ENCODE measurements around the gene RASAL2. TPM values are rescaled to one million over a fixed set of nuclear protein-coding genes. Genes with fewer than 3 reads are reported as not detected.
"Not testable (repeated sequence)": the region's sequence is repeated elsewhere in the genome, so short reads cannot be mapped to it uniquely, and the experiment has no call there.

The RASAL2 gene
- total RNA-seq, 3 donors from 2014 or later = 28.5 to 41.0 (median 40.5) TPM

DNA sequence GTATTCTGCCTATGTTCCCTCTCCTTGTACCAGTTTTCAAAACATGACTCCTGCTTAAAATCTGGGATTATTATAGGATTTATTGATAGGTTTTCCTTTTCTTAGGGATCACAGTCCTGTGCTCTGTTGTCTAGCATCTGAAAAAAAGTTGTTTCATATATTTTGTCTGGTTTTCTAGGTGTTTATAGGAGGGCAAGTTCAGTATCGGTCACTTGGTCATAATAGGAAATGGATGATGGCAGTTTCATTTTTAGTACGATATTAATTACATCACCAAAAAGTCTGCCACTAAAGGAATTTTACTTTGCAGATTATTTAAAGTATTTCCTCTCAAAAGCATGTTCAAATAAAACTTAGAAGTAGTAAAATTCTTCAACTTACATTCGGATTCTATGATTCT is 94.4 kb downstream of the RASAL2 start:
- TF ChIP-seq, protein P1, sequence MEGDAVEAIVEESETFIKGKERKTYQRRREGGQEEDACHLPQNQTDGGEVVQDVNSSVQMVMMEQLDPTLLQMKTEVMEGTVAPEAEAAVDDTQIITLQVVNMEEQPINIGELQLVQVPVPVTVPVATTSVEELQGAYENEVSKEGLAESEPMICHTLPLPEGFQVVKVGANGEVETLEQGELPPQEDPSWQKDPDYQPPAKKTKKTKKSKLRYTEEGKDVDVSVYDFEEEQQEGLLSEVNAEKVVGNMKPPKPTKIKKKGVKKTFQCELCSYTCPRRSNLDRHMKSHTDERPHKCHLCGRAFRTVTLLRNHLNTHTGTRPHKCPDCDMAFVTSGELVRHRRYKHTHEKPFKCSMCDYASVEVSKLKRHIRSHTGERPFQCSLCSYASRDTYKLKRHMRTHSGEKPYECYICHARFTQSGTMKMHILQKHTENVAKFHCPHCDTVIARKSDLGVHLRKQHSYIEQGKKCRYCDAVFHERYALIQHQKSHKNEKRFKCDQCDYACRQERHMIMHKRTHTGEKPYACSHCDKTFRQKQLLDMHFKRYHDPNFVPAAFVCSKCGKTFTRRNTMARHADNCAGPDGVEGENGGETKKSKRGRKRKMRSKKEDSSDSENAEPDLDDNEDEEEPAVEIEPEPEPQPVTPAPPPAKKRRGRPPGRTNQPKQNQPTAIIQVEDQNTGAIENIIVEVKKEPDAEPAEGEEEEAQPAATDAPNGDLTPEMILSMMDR (IDR thresholded peaks at IDR 0.05) = no peak
- TF ChIP-seq POLR2AphosphoS5 (IDR thresholded peaks at IDR 0.05) (no peak), POLR2A (IDR thresholded peaks at IDR 0.05) (no peak)
- H3K27ac ChIP-seq = no peak overlapping the region
- no peak for DNase-seq (ENCODE audit: low spot score in 2 of 2)
- intact Hi-C loops (cut with DNase I; ENCODE audit: low total_unique reads) = no loop called here
- no peaks in the 10 kb centered on the region for H3K9me3 ChIP-seq
- H3K4me3 ChIP-seq = no peak overlapping the region
- H3K36me3 ChIP-seq = no peaks in the 10 kb centered on the region
- H3K4me1 ChIP-seq = no peaks in the 10 kb centered on the region
- H3K27me3 ChIP-seq = no peaks in the 10 kb centered on the region

DNA sequence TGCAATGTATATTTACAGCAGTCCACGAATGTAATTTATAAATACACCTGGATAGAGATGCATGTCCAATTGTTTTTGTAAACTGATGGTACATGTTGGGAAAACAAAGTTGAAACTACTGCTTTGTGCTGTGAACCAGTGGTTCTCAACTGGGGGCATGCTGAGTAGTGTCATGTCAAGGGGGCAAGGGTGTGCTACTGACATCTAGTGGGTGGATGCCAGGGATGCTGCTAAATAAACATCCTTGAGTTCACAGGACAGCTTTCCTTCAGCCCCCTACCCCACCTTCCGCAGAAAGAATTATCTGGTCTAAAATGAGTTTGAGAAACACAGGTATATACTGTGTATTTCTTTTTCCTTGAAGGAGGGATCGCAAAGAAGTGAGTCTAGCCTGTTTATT is 95.9 kb downstream of the RASAL2 start:
- Histone ChIP-seq H3K4me3 (no peak overlapping the region), H3K4me1 (no peaks in the 10 kb centered on the region), H3K27ac (no peak overlapping the region), H3K36me3 (no peaks in the 10 kb centered on the region), H3K27me3 (no peaks in the 10 kb centered on the region), H3K9me3 (no peaks in the 10 kb centered on the region)
- no peak for TF ChIP-seq POLR2AphosphoS5 (IDR thresholded peaks at IDR 0.05)
- TF ChIP-seq, protein P1 (IDR thresholded peaks at IDR 0.05) = no peak
- no peak for TF ChIP-seq POLR2A (IDR thresholded peaks at IDR 0.05)
- intact Hi-C loops (cut with DNase I; ENCODE audit: low total_unique reads) = no loop called here
- no peak for DNase-seq (ENCODE audit: low spot score in 2 of 2)

DNA sequence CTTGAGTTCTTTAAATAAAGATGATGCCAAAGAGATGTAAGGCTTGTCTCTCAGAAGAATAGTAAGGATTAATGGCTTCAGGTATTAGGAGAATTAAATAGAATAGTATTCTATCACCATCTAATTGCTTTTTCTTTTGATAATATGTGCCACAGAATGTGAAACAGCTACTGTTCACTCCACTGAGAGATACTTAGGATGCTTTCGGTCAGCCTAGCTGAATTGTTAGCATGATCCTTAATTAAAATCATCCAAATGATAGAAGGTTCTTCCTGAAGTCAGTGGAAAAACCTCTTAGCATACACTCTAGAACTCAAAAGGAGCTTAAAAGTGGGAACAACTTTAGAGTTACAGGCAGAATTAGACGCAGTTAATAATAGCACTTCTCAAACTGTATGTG is 97.0 kb downstream of the RASAL2 start:
- H3K4me3 ChIP-seq = no peak overlapping the region
- no peaks in the 10 kb centered on the region for H3K4me1 ChIP-seq
- no peak overlapping the region for H3K27ac ChIP-seq
- TF ChIP-seq POLR2A (IDR thresholded peaks at IDR 0.05) = no peak
- TF ChIP-seq, protein P1 (IDR thresholded peaks at IDR 0.05) = no peak
- TF ChIP-seq POLR2AphosphoS5 (IDR thresholded peaks at IDR 0.05) = no peak
- no peak for DNase-seq (ENCODE audit: low spot score in 2 of 2)
- intact Hi-C loops (cut with DNase I; ENCODE audit: low total_unique reads) = no loop called here
- no peaks in the 10 kb centered on the region for H3K9me3 ChIP-seq
- no peaks in the 10 kb centered on the region for H3K36me3 ChIP-seq
- no peaks in the 10 kb centered on the region for H3K27me3 ChIP-seq

DNA sequence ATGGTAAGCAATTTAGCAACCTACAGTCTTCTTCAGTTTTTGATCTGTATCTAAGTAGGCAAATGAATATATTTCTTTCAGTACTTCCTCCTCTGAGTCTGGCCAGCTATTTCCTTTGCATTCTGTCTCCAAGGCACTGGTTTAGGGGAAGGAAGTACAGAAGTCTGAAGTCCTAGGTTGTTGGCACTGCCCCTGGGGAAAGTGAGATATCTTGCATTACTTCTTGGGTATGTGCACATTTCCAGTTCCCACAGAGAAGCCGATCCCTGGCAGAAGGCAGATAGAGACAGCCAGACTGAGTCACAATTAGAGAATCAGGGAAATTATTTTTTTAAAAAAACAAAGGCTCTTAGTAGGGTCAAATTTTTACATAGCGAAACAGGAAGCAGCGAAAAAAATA is 98.8 kb downstream of the RASAL2 start:
- Histone ChIP-seq H3K27me3 (no peaks in the 10 kb centered on the region), H3K36me3 (no peaks in the 10 kb centered on the region), H3K4me1 (no peaks in the 10 kb centered on the region), H3K9me3 (no peaks in the 10 kb centered on the region), H3K27ac (no peak overlapping the region), H3K4me3 (no peak overlapping the region)
- TF ChIP-seq, protein P1 (IDR thresholded peaks at IDR 0.05) = no peak
- TF ChIP-seq POLR2A (IDR thresholded peaks at IDR 0.05) = no peak
- no peak for TF ChIP-seq POLR2AphosphoS5 (IDR thresholded peaks at IDR 0.05)
- intact Hi-C loops (cut with DNase I; ENCODE audit: low total_unique reads) = no loop called here
- DNase-seq (ENCODE audit: low spot score in 2 of 2) = peak in 1 of 2 donors; percentile 23

DNA sequence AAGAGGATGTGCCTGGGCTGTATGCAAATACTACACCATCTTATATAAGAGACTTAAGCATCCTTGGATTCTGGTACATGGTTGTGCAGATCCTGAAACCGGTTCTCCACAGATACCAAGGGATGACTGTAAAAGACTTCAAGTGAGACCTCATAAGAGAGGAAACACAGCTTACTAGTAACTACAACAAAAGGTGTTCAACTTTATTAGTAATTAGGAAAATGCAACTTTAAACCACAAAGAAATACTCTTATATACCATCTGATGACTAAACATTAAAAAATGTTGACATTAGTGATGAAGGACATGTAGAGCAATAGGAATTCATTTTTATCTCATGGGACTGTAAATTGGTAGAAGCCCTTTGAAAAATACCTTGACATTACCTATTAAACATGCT is 102.7 kb downstream of the RASAL2 start:
- intact Hi-C loops (cut with DNase I; ENCODE audit: low total_unique reads) = no loop called here
- no peaks in the 10 kb centered on the region for H3K4me1 ChIP-seq
- DNase-seq (ENCODE audit: low spot score in 2 of 2) = no peak

DNA sequence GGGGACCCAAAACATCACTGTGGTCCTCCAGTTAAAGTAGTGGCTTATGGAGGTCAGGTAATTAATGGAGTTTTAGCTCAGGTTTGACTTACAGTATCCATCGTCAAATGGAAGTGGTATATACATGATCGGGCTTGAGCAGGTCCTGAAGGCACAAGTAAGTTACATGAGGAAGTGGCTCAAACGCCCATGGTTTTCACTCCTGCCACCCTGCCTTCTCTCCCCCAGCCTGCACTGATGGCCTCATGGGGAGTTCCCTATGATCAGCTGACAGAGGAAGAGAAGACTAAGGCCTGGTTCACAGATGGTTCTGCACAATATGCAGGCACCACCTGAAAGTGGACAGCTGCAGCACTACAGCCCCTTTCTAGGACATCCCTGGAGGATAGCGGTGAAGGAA is 108.2 kb downstream of the RASAL2 start:
- H3K36me3 ChIP-seq; H3K9me3 ChIP-seq; H3K27ac ChIP-seq; DNase-seq (ENCODE audit: low spot score in 2 of 2); H3K27me3 ChIP-seq; H3K4me3 ChIP-seq; intact Hi-C loops (cut with DNase I; ENCODE audit: low total_unique reads); H3K4me1 ChIP-seq: not testable (repeated sequence)

More for the DNA sequence above, 102.7 kb downstream of the RASAL2 start:
- Histone ChIP-seq H3K36me3 (no peaks in the 10 kb centered on the region), H3K9me3 (peaks cover 0 to 6% of the 10 kb centered on the region in 2 donors), H3K27ac (no peak overlapping the region), H3K27me3 (no peaks in the 10 kb centered on the region), H3K4me3 (no peak overlapping the region)
- TF ChIP-seq, protein P1 (IDR thresholded peaks at IDR 0.05) = no peak
- TF ChIP-seq POLR2A (IDR thresholded peaks at IDR 0.05) (no peak), POLR2AphosphoS5 (IDR thresholded peaks at IDR 0.05) (no peak)

DNA sequence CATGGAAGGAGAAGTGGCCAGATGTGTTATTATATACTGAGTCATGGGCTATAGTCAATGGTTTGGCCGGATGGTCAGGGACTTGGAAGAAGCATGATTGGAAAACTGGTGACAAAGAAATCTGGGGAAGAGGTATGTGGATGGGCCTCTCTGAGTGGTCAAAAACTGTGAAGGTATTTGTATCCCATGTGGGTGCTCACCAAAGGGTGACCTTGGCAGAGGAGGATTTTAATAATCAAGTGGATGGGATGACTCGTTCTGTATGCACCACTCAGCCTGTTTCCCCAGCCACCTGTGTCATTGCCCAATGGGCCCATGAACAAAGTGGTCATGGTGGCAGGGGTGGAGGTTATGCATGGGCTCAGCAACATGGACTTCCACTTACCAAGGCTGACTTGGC is 108.6 kb downstream of the RASAL2 start:
- DNase-seq (ENCODE audit: low spot score in 2 of 2); H3K27ac ChIP-seq; intact Hi-C loops (cut with DNase I; ENCODE audit: low total_unique reads); H3K4me3 ChIP-seq; H3K4me1 ChIP-seq; H3K9me3 ChIP-seq; H3K36me3 ChIP-seq; H3K27me3 ChIP-seq: not testable (repeated sequence)

DNA sequence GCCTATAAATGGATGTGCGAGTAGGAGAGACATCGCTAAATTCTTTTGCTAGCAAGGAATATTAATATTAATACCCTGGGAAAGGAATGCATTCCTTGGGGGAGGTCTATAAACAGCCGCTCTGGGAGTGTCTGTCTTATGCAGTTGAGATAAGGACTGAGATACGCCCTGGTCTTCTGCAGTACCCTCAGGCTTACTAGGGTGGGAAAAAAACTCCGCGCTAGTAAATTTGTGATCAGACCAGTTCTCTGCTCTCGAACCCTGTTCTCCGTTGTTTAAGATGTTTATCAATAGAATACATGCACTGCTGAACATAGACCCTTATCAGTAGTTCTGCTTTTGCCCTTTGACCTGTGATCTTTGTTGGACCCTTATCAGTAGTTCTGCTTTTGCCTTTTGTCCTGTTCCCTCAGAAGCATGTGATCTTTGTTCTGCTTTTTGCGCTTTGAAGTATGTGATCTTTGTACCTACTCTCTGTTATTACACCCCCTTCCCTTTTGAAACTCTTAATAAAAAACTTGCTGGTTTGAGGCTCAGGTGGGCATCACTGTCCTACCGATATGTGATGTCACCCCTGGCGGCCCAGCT is 114.5 kb downstream of the RASAL2 start:
- intact Hi-C loops (cut with DNase I; ENCODE audit: low total_unique reads) = not testable (repeated sequence)

More for the DNA sequence above, 114.5 kb downstream of the RASAL2 start:
- not testable (repeated sequence) for H3K27ac ChIP-seq; DNase-seq (ENCODE audit: low spot score in 2 of 2); H3K4me1 ChIP-seq; H3K27me3 ChIP-seq; H3K36me3 ChIP-seq; H3K4me3 ChIP-seq
- H3K9me3 ChIP-seq = peaks cover 15 to 27% of the 10 kb centered on the region in 2 donors
